HG03066 (cell line): ENCODE results near the gene MAP3K20.
"Not testable (repeated sequence)": the region's sequence is repeated elsewhere in the genome, so short reads cannot be mapped to it uniquely, and the experiment has no call there.

ENCODE experiments used
- ATAC-seq: cut with Tn5 transposase; IDR thresholded peaks from one replicate; pipeline ENCODE4 v1.9.1; 2021; ENCODE audit warnings: low read depth; ENCODE audit not compliant: unreplicated experiment

The MAP3K20 gene

GRCh38 chr2:173254659-173255058 lies 179.0 kb downstream of the MAP3K20 start:
- ATAC-seq: no peak

- no peak for ATAC-seq
These were observed 183.1 kb downstream of the MAP3K20 start for GRCh38 chr2:173258701-173259100.

DNA sequence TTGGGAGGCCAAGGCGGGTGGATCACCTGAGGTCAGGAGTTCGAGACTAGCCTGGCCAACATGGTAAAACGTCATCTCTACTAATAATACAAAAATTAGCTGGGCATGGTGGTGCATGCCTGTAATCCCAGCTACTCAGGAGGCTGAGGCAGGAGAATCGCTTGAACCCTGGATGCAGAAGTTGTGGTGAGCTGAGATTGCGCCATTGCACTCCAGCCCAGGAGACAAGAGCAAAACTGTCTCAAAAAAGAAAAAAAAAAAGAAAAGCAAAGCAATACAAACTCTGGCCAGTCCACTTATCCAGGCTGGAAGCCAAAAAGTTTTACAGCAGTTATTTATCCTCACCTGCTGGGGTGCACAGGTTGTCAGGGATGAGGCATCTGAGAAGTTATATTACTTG lies 186.7 kb downstream of the MAP3K20 start:
- not testable (repeated sequence) for ATAC-seq

- no peak for ATAC-seq
These were observed 188.5 kb downstream of the MAP3K20 start for GRCh38 chr2:173264151-173264550.

GRCh38 chr2:173264603-173265366 lies 189.1 kb downstream of the MAP3K20 start:
- peak; percentile 93 for ATAC-seq

- ATAC-seq: no peak
These were observed 195.5 kb downstream of the MAP3K20 start for GRCh38 chr2:173271135-173271534.

DNA sequence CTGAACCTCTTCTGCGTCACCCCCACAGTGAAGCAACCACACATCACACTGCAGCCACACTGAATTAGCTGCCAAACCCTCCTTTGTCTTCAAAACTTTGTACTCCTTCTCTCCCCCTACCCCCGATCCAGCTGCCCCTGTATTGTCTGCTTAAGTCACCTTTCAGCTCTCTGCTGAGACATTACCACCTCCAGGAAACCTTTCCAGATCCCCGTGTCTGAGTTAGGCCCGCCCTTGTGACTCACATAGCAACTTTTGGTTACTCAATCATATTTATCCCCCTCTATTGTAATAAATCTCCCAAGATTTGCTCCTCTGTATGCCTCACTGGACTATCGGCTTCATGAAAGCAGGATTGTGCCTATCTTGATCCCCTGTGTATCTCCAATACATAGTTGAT lies 196.2 kb downstream of the MAP3K20 start:
- ATAC-seq: no peak

DNA sequence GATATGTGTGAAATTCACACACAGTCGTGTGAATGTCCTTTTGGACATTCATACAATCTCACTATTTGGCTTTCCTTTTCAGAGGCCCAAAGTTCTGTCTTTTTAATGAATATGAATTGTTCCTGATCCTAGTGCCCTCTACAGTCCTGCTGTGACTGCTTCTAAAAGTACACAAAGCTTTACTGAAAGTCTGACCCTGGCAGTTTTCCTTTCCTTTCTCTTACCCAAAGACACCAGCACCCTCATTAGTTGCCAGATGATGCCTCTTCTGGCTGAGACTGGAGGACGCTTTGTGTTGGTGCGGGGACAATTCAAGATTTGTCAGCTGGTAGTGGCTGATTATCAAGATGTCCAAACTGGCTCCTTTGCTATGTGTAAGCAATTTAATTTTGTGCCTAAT lies 197.2 kb downstream of the MAP3K20 start:
- ATAC-seq: no peak

DNA sequence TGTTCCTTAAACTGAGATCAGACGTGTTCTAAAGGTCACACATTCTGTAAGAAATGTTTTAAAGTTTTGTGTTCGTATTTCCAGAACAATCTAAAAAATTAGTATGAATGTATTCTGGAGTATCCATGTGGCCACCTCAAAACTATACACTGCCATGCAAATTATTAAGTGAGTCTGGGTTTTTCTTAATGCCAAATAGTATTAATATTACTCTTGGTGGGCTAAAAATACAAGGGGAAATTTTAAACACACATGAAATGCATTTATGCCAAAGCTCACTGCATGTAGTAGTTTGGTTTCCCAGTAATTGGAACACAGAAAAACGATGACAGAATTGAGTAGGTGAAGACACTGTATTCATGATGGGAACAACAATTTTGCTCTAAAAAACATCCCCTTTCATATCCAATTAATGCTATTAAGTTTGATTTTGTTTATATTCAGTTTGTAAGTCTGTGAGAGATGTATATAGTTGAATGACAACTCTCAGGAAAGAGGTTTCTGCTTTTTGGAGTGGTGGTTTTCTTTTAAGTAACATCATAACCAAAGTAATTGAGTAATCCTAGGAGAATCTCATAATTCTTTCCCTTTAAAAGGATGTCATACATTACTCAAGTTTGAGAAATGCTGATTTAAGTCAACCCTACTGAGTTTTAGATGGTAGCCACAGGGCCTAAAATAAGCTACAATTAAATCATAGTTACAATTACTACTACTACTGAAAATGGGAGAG lies 203.3 kb downstream of the MAP3K20 start:
- no peak for ATAC-seq

DNA sequence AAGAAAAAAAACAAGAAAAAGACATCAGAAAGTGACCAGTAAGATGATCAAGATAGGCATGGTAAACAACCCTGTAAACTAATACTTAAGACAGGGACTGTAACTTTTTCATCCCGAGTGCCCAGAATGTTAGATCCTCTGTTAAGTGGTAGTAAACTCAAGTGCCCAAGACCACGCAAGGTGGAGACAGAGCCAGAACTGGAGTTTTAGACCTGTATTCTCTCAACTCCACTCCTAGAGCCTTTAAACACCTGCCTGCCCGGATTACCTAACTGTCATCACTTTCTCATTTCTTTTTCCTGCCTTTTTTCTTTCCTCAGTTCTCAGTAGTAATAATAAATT lies 203.9 kb downstream of the MAP3K20 start:
- ATAC-seq: no peak

DNA sequence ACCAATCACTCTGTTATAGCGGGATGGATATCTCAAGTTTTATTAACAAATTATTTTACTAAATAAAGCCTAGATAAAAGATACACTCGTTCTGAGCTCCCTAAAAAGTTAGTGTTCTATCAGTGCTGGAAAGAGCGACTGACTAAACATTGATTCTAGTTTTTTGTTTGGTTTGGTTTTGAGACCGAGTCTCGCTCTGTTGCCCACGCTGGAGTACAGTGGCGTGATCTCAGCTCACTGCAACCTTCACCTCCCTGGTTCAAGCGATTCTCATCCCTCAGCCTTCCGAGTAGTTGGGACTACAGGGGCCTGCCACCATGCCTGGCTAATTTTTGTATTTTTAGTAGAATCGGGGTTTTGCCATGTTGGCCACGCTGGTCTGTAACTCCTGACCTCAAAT lies 205.2 kb downstream of the MAP3K20 start:
- no peak for ATAC-seq

DNA sequence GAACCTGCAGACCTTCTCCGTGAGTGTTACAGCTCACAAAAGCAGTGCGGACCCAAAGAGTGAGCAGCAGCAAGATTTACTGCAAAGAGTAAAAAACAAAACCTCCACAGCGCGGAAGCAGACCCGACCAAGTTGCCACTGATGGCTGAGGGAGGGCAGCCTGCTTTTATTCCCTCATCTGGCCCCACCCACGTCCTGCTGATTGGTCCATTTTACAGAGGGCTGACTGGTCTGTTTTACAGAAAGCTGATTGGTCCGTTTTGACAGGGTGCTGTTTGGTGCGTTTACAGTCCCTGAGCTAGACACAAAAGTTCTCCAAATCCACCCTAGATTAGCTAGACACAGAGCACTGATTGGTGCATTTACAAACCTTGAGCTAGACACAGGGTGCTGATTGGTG lies 206.3 kb downstream of the MAP3K20 start:
- not testable (repeated sequence) for ATAC-seq

GRCh38 chr2:173282795-173283545 lies 207.3 kb downstream of the MAP3K20 start:
- ATAC-seq: no peak

- no peak for ATAC-seq
These were observed 210.6 kb downstream of the MAP3K20 start for GRCh38 chr2:173286153-173286809.

- no peak for ATAC-seq
These were observed 211.9 kb downstream of the MAP3K20 start for GRCh38 chr2:173287594-173287993.

DNA sequence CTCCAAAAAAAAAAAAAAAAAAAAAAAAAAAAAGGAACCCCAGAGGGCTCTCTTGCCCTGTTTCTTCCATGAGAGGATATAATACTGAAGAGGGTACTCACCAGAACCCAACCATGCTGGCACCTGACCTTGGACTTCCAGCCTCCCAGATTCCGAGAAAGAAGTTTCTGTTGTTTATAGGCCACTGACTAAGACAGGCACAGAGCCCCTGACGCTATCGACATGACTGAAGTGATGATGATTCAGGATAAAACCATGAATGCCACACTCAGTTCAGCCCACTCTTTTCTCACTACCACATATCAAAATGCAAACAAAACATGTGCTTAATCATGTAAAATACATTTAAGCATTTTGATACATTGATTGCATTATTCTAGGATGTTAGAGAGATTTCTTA lies 212.9 kb downstream of the MAP3K20 start:
- ATAC-seq: no peak

DNA sequence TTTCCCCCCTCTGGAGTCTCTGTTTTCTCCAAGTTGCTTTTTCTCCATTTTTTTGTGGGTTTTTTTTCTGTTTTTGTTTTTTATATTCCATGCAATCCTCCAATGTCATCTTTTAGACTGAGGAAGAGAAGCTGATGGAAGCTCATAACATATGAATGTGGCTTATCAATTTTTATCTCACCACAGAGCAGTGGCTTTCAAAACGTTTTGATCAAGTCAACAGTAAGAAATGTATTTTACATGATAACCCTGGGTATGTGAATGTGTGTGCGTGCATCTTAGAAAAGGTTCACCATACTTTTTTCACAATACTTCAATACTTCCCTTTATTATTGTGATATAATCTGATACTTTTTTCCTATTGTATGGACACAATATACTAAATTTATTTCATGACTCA lies 214.4 kb downstream of the MAP3K20 start:
- ATAC-seq: no peak

DNA sequence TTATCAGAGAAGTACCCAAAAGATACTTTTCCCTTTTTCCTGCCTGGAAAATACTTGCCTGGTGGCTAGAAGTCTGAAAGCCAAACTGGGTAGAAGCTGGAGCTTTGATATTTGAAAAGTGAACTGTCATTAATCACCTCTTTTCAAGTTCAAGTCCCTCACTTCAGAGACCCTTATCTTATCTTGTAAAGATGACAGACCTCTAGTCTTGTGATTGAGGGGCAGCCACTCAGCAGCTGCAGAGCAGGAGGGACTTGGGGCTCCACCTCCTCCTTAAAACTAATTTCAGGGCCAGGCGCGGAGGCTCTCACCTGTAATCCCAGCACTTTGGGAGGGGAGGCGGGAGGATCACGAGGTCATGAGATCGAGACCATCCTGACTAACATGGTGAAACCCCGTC lies 214.9 kb downstream of the MAP3K20 start:
- ATAC-seq: no peak

DNA sequence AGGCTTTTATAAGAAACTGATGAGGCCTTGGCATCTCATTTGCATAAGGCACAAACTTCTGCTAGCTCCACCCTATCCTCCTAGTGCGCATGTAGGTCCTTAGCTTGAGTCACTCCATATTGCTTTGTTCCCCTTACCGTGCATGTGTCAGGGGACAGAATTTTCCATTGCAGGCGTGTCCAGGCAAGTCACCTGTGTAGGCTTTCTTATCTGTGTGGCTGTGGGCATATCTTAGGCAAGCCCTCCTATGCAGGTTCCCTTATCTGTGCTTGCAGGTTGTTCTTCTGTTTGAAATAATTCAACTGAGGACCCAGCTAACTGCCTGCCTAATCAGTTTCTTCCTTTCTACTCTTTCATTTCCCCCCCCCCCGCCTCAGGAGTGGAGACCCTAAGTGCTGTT lies 215.8 kb downstream of the MAP3K20 start:
- ATAC-seq: no peak

DNA sequence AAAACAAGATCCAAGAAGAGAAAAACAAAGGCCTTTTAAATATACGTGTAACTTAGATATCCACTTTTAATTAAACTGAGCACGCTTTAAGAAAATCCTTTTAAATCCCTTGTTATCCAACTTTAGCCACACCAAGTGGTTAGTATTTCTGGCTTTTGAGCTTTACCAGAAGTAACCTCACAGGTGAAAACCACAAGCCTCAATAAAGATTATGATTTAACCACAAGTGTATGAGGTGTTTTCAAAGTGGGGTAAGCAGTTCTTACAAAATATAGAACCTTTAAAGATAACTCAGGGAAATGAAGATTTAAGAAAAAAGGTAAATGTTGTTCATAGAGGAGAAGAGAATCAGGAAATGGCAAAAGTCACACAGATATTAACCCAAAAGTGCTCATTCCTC lies 220.6 kb downstream of the MAP3K20 start:
- ATAC-seq: no peak

GRCh38 chr2:173298536-173299097 lies 223.0 kb downstream of the MAP3K20 start:
- ATAC-seq: no peak
